Frontal cortex (tissue), 1 donor: ENCODE results near the gene DNAJA4. TPM values are rescaled to one million over a fixed set of nuclear protein-coding genes. Genes with fewer than 3 reads are reported as not detected.

Experiments
- small RNA-seq: library from RNA; depleted of rRNA; stranded (forward); fragments of <200 nt; gene quantifications from one replicate; pipeline ENCODE3, GENCODE V24; 2014
- total RNA-seq: library from RNA; depleted of rRNA; stranded (reverse); fragments of >200 nt; gene quantifications from one replicate; pipeline ENCODE4 v1.2.3, GENCODE V29; 2014

DNAJA4 gene
- total RNA-seq, 1 donor from 2014 or later, result 29.8 TPM

Small RNAs within 50 kb of the gene (small RNA-seq; reads per million reads assigned to genes)
- gene AC090607.5, result not detected

Other genes with a start within 250 kb of the DNAJA4 start
- gene TBC1D2B, start 186.9 kb upstream of the DNAJA4 start, total RNA-seq, result 10.6 TPM
- not detected for gene SH2D7, start 172.0 kb upstream of the DNAJA4 start, total RNA-seq
- gene CIB2, start 133.1 kb upstream of the DNAJA4 start, total RNA-seq, result 25.7 TPM
- 46.1 TPM for gene IDH3A, start 115.2 kb upstream of the DNAJA4 start, total RNA-seq
- gene ACSBG1, start 30.0 kb upstream of the DNAJA4 start, total RNA-seq, result 2.9 TPM
- 53.0 TPM for gene SKIC8, start 35.0 kb downstream of the DNAJA4 start, total RNA-seq
- gene CRABP1, start 75.8 kb downstream of the DNAJA4 start, total RNA-seq, result 13.9 TPM
- 67.7 TPM for gene IREB2, start 173.7 kb downstream of the DNAJA4 start, total RNA-seq
- gene HYKK, start 243.0 kb downstream of the DNAJA4 start, total RNA-seq, result 0.41 TPM